Measurements from ENCODE around the gene ZYG11B.
"Not testable (repeated sequence)": the region's sequence is repeated elsewhere in the genome, so short reads cannot be mapped to it uniquely, and the experiment has no call there.

ZYG11B gene

GRCh38 chr1:52836035-52836434, 109.8 kb downstream of the ZYG11B start:
- no peak for DNase-seq
- no peak for TF ChIP-seq EZH2 (IDR thresholded peaks at IDR 0.05; ENCODE audit: borderline replicate concordance, low read depth, low read length, severe bottlenecking)
- no peak for TF ChIP-seq CTCF (IDR thresholded peaks at IDR 0.05; ENCODE audit: borderline replicate concordance, extremely low read depth, low read length, poor library complexity, severe bottlenecking)
- H3K4me2 ChIP-seq (ENCODE audit: insufficient read depth, low read length) = no peak overlapping the region
- H3K27me3 ChIP-seq (ENCODE audit: insufficient read depth, low read length, poor library complexity) = no peaks in the 10 kb centered on the region
- H3K9me3 ChIP-seq (ENCODE audit: insufficient read depth, low read length, severe bottlenecking) = no peaks in the 10 kb centered on the region
- no peak overlapping the region for H3K4me3 ChIP-seq (ENCODE audit: low read depth in 1 of 2, low read length in 2 of 2)
- no peaks in the 10 kb centered on the region for H3K79me2 ChIP-seq (ENCODE audit: insufficient read depth, low read length)
- H3K9ac ChIP-seq (ENCODE audit: low read depth, low read length) = no peak overlapping the region
- no peaks in the 10 kb centered on the region for H3K4me1 ChIP-seq (ENCODE audit: insufficient read depth, low read length)
- H3K27ac ChIP-seq (ENCODE audit: low read length) = no peak overlapping the region
- no peaks in the 10 kb centered on the region for H3K36me3 ChIP-seq (ENCODE audit: insufficient read depth, low read length)
- H2AFZ ChIP-seq (ENCODE audit: low read depth, low read length) = no peak overlapping the region
- H4K20me1 ChIP-seq (ENCODE audit: insufficient read depth, low read length) = no peaks in the 10 kb centered on the region
- no peak for ATAC-seq (ENCODE audit: insufficient read depth, low read depth)

GRCh38 chr1:52839175-52839574, 112.9 kb downstream of the ZYG11B start:
- H4K20me1 ChIP-seq (ENCODE audit: insufficient read depth, low read length); H3K79me2 ChIP-seq (ENCODE audit: insufficient read depth, low read length); H3K4me3 ChIP-seq (ENCODE audit: low read depth in 1 of 2, low read length in 2 of 2); H3K36me3 ChIP-seq (ENCODE audit: insufficient read depth, low read length); DNase-seq; H3K27ac ChIP-seq (ENCODE audit: low read length); H2AFZ ChIP-seq (ENCODE audit: low read depth, low read length); H3K4me2 ChIP-seq (ENCODE audit: insufficient read depth, low read length); H3K27me3 ChIP-seq (ENCODE audit: insufficient read depth, low read length, poor library complexity); ATAC-seq (ENCODE audit: insufficient read depth, low read depth); H3K9ac ChIP-seq (ENCODE audit: low read depth, low read length); H3K9me3 ChIP-seq (ENCODE audit: insufficient read depth, low read length, severe bottlenecking); H3K4me1 ChIP-seq (ENCODE audit: insufficient read depth, low read length): not testable (repeated sequence)

GRCh38 chr1:52842643-52843310, 116.5 kb downstream of the ZYG11B start, which contains the start of gene ZYG11A:
Gene ZYG11A, plus strand, starts transcription at chr1:52842760. Its CDS starts 124 bp downstream, at chr1:52842884.
- no peaks in the 10 kb centered on the region for H3K79me2 ChIP-seq (ENCODE audit: insufficient read depth, low read length)
- DNase-seq = no peak
- H3K4me2 ChIP-seq (ENCODE audit: insufficient read depth, low read length) = no peak within 1 kb of the TSS
- no peak within 1 kb of the TSS for H3K9ac ChIP-seq (ENCODE audit: low read depth, low read length)
- no peak for ATAC-seq (ENCODE audit: insufficient read depth, low read depth)
- H4K20me1 ChIP-seq (ENCODE audit: insufficient read depth, low read length) = no peaks in the 10 kb centered on the region
- no peak within 1 kb of the TSS for H2AFZ ChIP-seq (ENCODE audit: low read depth, low read length)
- no peaks in the 10 kb centered on the region for H3K36me3 ChIP-seq (ENCODE audit: insufficient read depth, low read length)
- TF ChIP-seq EZH2 (IDR thresholded peaks at IDR 0.05; ENCODE audit: borderline replicate concordance, low read depth, low read length, severe bottlenecking) (no peak), CTCF (IDR thresholded peaks at IDR 0.05; ENCODE audit: borderline replicate concordance, extremely low read depth, low read length, poor library complexity, severe bottlenecking) (no peak)
- H3K27me3 ChIP-seq (ENCODE audit: insufficient read depth, low read length, poor library complexity) = no peaks in the 10 kb centered on the region
- no peaks in the 10 kb centered on the region for H3K9me3 ChIP-seq (ENCODE audit: insufficient read depth, low read length, severe bottlenecking)
- H3K4me1 ChIP-seq (ENCODE audit: insufficient read depth, low read length) = no peaks in the 10 kb centered on the region
- H3K27ac ChIP-seq (ENCODE audit: low read length) = no peak within 1 kb of the TSS
- no peak within 1 kb of the TSS for H3K4me3 ChIP-seq (ENCODE audit: low read depth in 1 of 2, low read length in 2 of 2)

GRCh38 chr1:52845119-52845518, 118.9 kb downstream of the ZYG11B start:
- H3K36me3 ChIP-seq (ENCODE audit: insufficient read depth, low read length); ATAC-seq (ENCODE audit: insufficient read depth, low read depth); H4K20me1 ChIP-seq (ENCODE audit: insufficient read depth, low read length); H3K9me3 ChIP-seq (ENCODE audit: insufficient read depth, low read length, severe bottlenecking); DNase-seq; H3K9ac ChIP-seq (ENCODE audit: low read depth, low read length); H3K4me1 ChIP-seq (ENCODE audit: insufficient read depth, low read length); H3K4me3 ChIP-seq (ENCODE audit: low read depth in 1 of 2, low read length in 2 of 2); H2AFZ ChIP-seq (ENCODE audit: low read depth, low read length); H3K27me3 ChIP-seq (ENCODE audit: insufficient read depth, low read length, poor library complexity); H3K79me2 ChIP-seq (ENCODE audit: insufficient read depth, low read length); H3K27ac ChIP-seq (ENCODE audit: low read length); H3K4me2 ChIP-seq (ENCODE audit: insufficient read depth, low read length): not testable (repeated sequence)

Measured in DND-41 (cell line).